ENCODE data around the gene DTX1. TPM values are rescaled to one million over a fixed set of nuclear protein-coding genes. Genes with fewer than 3 reads are reported as not detected.
A peak's percentile ranks its signal among the peaks of the same experiment; 100 is the strongest.

Gene DTX1
- total RNA-seq, 1 donor from 2014 or later, result 62.8 TPM

GRCh38 chr12:113048716-113049127 is 7.8 kb upstream of the DTX1 start:
- peak; percentile 69 for DNase-seq (ENCODE audit: low spot score)
- Mint-ChIP-seq H3K4me1 (ENCODE audit: unreplicated experiment) (peaks cover 14% of the 10 kb centered on the region), H3K27me3 (ENCODE audit: unreplicated experiment) (peaks cover 4% of the 10 kb centered on the region), H3K36me3 (ENCODE audit: low read depth, unreplicated experiment) (no peaks in the 10 kb centered on the region), H3K27ac (ENCODE audit: unreplicated experiment) (no peak overlapping the region), H3K9me3 (ENCODE audit: unreplicated experiment) (no peaks in the 10 kb centered on the region), H3K4me3 (ENCODE audit: unreplicated experiment) (no peak overlapping the region)
- TF ChIP-seq CTCF (IDR thresholded peaks at IDR 0.05; ENCODE audit: unreplicated experiment), result peak; percentile 84

GRCh38 chr12:113049976-113050742 is 6.4 kb upstream of the DTX1 start:
- Mint-ChIP-seq H3K4me3 (ENCODE audit: unreplicated experiment) (no peak overlapping the region), H3K27ac (ENCODE audit: unreplicated experiment) (no peak overlapping the region), H3K9me3 (ENCODE audit: unreplicated experiment) (no peaks in the 10 kb centered on the region), H3K36me3 (ENCODE audit: low read depth, unreplicated experiment) (peaks cover 3% of the 10 kb centered on the region), H3K4me1 (ENCODE audit: unreplicated experiment) (peaks cover 14% of the 10 kb centered on the region), H3K27me3 (ENCODE audit: unreplicated experiment) (peaks cover 5% of the 10 kb centered on the region)
- peak; percentile 49 for DNase-seq (ENCODE audit: low spot score)
- TF ChIP-seq CTCF (IDR thresholded peaks at IDR 0.05; ENCODE audit: unreplicated experiment), result no peak

- Mint-ChIP-seq H3K9me3 (ENCODE audit: unreplicated experiment) (no peaks in the 10 kb centered on the region), H3K27me3 (ENCODE audit: unreplicated experiment) (peaks cover 7% of the 10 kb centered on the region), H3K27ac (ENCODE audit: unreplicated experiment) (no peak overlapping the region), H3K36me3 (ENCODE audit: low read depth, unreplicated experiment) (peaks cover 3% of the 10 kb centered on the region), H3K4me3 (ENCODE audit: unreplicated experiment) (no peak overlapping the region), H3K4me1 (ENCODE audit: unreplicated experiment) (peaks cover 14% of the 10 kb centered on the region)
- TF ChIP-seq CTCF (IDR thresholded peaks at IDR 0.05; ENCODE audit: unreplicated experiment), result no peak
- no peak for DNase-seq (ENCODE audit: low spot score)
Observed at GRCh38 chr12:113050795-113051194, 5.7 kb upstream of the DTX1 start.

- no peak for DNase-seq (ENCODE audit: low spot score)
- H3K4me1 Mint-ChIP-seq (ENCODE audit: unreplicated experiment), result peaks cover 14% of the 10 kb centered on the region
- H3K36me3 Mint-ChIP-seq (ENCODE audit: low read depth, unreplicated experiment), result peaks cover 3% of the 10 kb centered on the region
- H3K4me3 Mint-ChIP-seq (ENCODE audit: unreplicated experiment), result no peak overlapping the region
- TF ChIP-seq CTCF (IDR thresholded peaks at IDR 0.05; ENCODE audit: unreplicated experiment), result no peak
- peaks cover 7% of the 10 kb centered on the region for H3K27me3 Mint-ChIP-seq (ENCODE audit: unreplicated experiment)
- no peak overlapping the region for H3K27ac Mint-ChIP-seq (ENCODE audit: unreplicated experiment)
- no peaks in the 10 kb centered on the region for H3K9me3 Mint-ChIP-seq (ENCODE audit: unreplicated experiment)
Observed at GRCh38 chr12:113051759-113052158, 4.8 kb upstream of the DTX1 start.

- H3K27me3 Mint-ChIP-seq (ENCODE audit: unreplicated experiment), result peaks cover 7% of the 10 kb centered on the region
- no peak overlapping the region for H3K27ac Mint-ChIP-seq (ENCODE audit: unreplicated experiment)
- peaks cover 14% of the 10 kb centered on the region for H3K4me1 Mint-ChIP-seq (ENCODE audit: unreplicated experiment)
- TF ChIP-seq CTCF (IDR thresholded peaks at IDR 0.05; ENCODE audit: unreplicated experiment), result no peak
- H3K36me3 Mint-ChIP-seq (ENCODE audit: low read depth, unreplicated experiment), result peaks cover 3% of the 10 kb centered on the region
- no peak overlapping the region for H3K4me3 Mint-ChIP-seq (ENCODE audit: unreplicated experiment)
- H3K9me3 Mint-ChIP-seq (ENCODE audit: unreplicated experiment), result no peaks in the 10 kb centered on the region
- no peak for DNase-seq (ENCODE audit: low spot score)
Observed at GRCh38 chr12:113052326-113052725, 4.2 kb upstream of the DTX1 start.
